ENCODE data around the gene POU3F3. TPM values are rescaled to one million over a fixed set of nuclear protein-coding genes. Genes with fewer than 3 reads are reported as not detected.

Gene POU3F3
- total RNA-seq, 2 experiments from 2014 or later, result 2.7 to 3.1 TPM

- H4K20me1 ChIP-seq (ENCODE audit: insufficient read depth, low read length), result no peaks in the 10 kb centered on the region
- no peak overlapping the region for H3K4me3 ChIP-seq (ENCODE audit: low read depth, low read length, poor library complexity, severe bottlenecking)
- BruUV-seq (replicated peaks), result no TSS peak
- H3K36me3 ChIP-seq (ENCODE audit: insufficient read depth, low read length), result no peaks in the 10 kb centered on the region
- ChIA-PET POLR2A (interaction anchor here (0.7 to 2.3 kb wide), 2 partner anchors 12 to 848 kb away, joined by 3 to 10 read pairs; no protein-coding TSS in a partner anchor), CTCF (ENCODE audit: unreplicated experiment) (interaction anchor here (0.5 kb wide), 1 partner anchor 347 kb away, joined by 3 read pairs; no protein-coding TSS in a partner anchor)
- H3K9me3 ChIP-seq (ENCODE audit: low read length), result no peaks in the 10 kb centered on the region
- H3K4me2 ChIP-seq (ENCODE audit: low read length), result no peak overlapping the region
- H3K27ac ChIP-seq (ENCODE audit: low read depth, low read length, poor library complexity, severe bottlenecking), result no peak overlapping the region
- H3K79me2 ChIP-seq (ENCODE audit: insufficient read depth, low read depth, low read length), result no peaks in the 10 kb centered on the region
- TF ChIP-seq CTCF (conservative IDR thresholded peaks at IDR 0.05; ENCODE audit: low read length), result no peak
- H3K9me2 ChIP-seq (ENCODE audit: insufficient read depth, low read length), result no peaks in the 10 kb centered on the region
- intact Hi-C loops (cut with micrococcal nuclease; ENCODE audit: unreplicated experiment), result loop anchor here (10.0 kb wide), 2 partner anchors 142 to 462 kb away; no protein-coding TSS in a partner anchor
- H2AFZ ChIP-seq (ENCODE audit: low read length), result no peak overlapping the region
- peaks cover 11% of the 10 kb centered on the region for H3K4me1 ChIP-seq (ENCODE audit: insufficient read depth, low read length, poor library complexity, severe bottlenecking)
- no peak for DNase-seq (ENCODE audit: low spot score)
Measured at GRCh38 chr2:104876606-104877570, 23.0 kb downstream of the POU3F3 start.

GRCh38 chr2:104878863-104879512, 25.1 kb downstream of the POU3F3 start:
- no peak overlapping the region for H2AFZ ChIP-seq (ENCODE audit: low read length)
- no peak overlapping the region for H3K27ac ChIP-seq (ENCODE audit: low read depth, low read length, poor library complexity, severe bottlenecking)
- no peaks in the 10 kb centered on the region for H4K20me1 ChIP-seq (ENCODE audit: insufficient read depth, low read length)
- ChIA-PET POLR2A (interaction anchor here (0.6 kb wide), 1 partner anchor 1219 kb away, joined by 3 read pairs; no protein-coding TSS in a partner anchor), CTCF (ENCODE audit: unreplicated experiment) (no interaction called here)
- no peaks in the 10 kb centered on the region for H3K4me1 ChIP-seq (ENCODE audit: insufficient read depth, low read length, poor library complexity, severe bottlenecking)
- no peaks in the 10 kb centered on the region for H3K9me2 ChIP-seq (ENCODE audit: insufficient read depth, low read length)
- BruUV-seq (replicated peaks), result no TSS peak
- no peak overlapping the region for H3K4me2 ChIP-seq (ENCODE audit: low read length)
- DNase-seq (ENCODE audit: low spot score), result no peak
- no peaks in the 10 kb centered on the region for H3K9me3 ChIP-seq (ENCODE audit: low read length)
- no peaks in the 10 kb centered on the region for H3K79me2 ChIP-seq (ENCODE audit: insufficient read depth, low read depth, low read length)
- no peak for TF ChIP-seq EZH2phosphoT487 (IDR thresholded peaks at IDR 0.05; ENCODE audit: borderline replicate concordance, low read depth, low read length)
- TF ChIP-seq CTCF (conservative IDR thresholded peaks at IDR 0.05; ENCODE audit: low read length), result no peak
- intact Hi-C loops (cut with micrococcal nuclease; ENCODE audit: unreplicated experiment), result loop anchor here (10.0 kb wide), 2 partner anchors 144 to 464 kb away; no protein-coding TSS in a partner anchor
- H3K36me3 ChIP-seq (ENCODE audit: insufficient read depth, low read length), result no peaks in the 10 kb centered on the region
- no peak overlapping the region for H3K4me3 ChIP-seq (ENCODE audit: low read depth, low read length, poor library complexity, severe bottlenecking)
